ENCODE data around the gene PXYLP1.

GRCh38 chr3:141342386-141342785, 110.8 kb downstream of the PXYLP1 start:
- TF ChIP-seq EP300 (IDR thresholded peaks at IDR 0.05; ENCODE audit: borderline replicate concordance): no peak
- TF ChIP-seq REST (IDR thresholded peaks at IDR 0.05; ENCODE audit: low read depth): no peak
- no peak for TF ChIP-seq TAF1 (IDR thresholded peaks at IDR 0.05; ENCODE audit: low read depth)
- no peak for TF ChIP-seq RAD21 (IDR thresholded peaks at IDR 0.05; ENCODE audit: low read depth)
- no peak for TF ChIP-seq FOXM1 (IDR thresholded peaks at IDR 0.05; ENCODE audit: borderline replicate concordance, low read depth)
- TF ChIP-seq, protein P1, sequence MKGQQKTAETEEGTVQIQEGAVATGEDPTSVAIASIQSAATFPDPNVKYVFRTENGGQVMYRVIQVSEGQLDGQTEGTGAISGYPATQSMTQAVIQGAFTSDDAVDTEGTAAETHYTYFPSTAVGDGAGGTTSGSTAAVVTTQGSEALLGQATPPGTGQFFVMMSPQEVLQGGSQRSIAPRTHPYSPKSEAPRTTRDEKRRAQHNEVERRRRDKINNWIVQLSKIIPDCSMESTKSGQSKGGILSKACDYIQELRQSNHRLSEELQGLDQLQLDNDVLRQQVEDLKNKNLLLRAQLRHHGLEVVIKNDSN (IDR thresholded peaks at IDR 0.05): no peak
- TF ChIP-seq TEAD4 (IDR thresholded peaks at IDR 0.05): no peak
- TF ChIP-seq, protein P2, sequence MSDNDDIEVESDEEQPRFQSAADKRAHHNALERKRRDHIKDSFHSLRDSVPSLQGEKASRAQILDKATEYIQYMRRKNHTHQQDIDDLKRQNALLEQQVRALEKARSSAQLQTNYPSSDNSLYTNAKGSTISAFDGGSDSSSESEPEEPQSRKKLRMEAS (IDR thresholded peaks at IDR 0.05): no peak
- no peak for TF ChIP-seq NFIC (IDR thresholded peaks at IDR 0.05)
- no peak for TF ChIP-seq TCF12 (IDR thresholded peaks at IDR 0.05; ENCODE audit: low read depth)
- TF ChIP-seq YY1 (IDR thresholded peaks at IDR 0.05; ENCODE audit: low read depth): no peak
- no peak for TF ChIP-seq CEBPB (IDR thresholded peaks at IDR 0.05)
